SU-DHL-6 (cell line): ENCODE measurements around the gene AHR.

ENCODE experiments used
- H2AFZ ChIP-seq: fragments of 200-600 bp; sonication (generic); 2 replicates; pipeline ENCODE4 v1.6.1; 2014; ENCODE audit warnings: low read depth, mild to moderate bottlenecking, moderate library complexity, mixed read lengths, antibody characterized with exemption, low read length; ENCODE audit not compliant: severe bottlenecking
- H3F3A ChIP-seq: fragments of 200-600 bp; shearing (Covaris generic); 2 replicates; pipeline ENCODE4 v1.6.0; 2016; ENCODE audit warnings: antibody characterized with exemption, mild to moderate bottlenecking; ENCODE audit not compliant: insufficient read depth
- H3K27ac ChIP-seq: fragments of 200-600 bp; sonication (generic); 2 replicates; pipeline ENCODE4 v1.5.1; 2016; ENCODE audit warnings: low read depth, mild to moderate bottlenecking, low read length, moderate library complexity, mixed read lengths
- H3K27me3 ChIP-seq: fragments of 200-600 bp; sonication (generic), shearing (Covaris generic); 2 replicates; pipeline ENCODE4 v1.6.0; 2014; ENCODE audit warnings: mild to moderate bottlenecking, low read length
- H3K36me3 ChIP-seq: fragments of 200-600 bp; sonication (generic); 2 replicates; pipeline ENCODE4 v1.6.1; 2014; ENCODE audit warnings: mild to moderate bottlenecking, low read length, mixed read lengths
- H3K4me2 ChIP-seq: fragments of 300-600, 200-600 bp; shearing (Covaris generic), sonication (generic); 2 replicates; pipeline ENCODE4 v1.6.0; 2014; ENCODE audit warnings: low read length, low read depth, mild to moderate bottlenecking; ENCODE audit not compliant: poor library complexity, severe bottlenecking
- H3K4me3 ChIP-seq: fragments of 200-600 bp; sonication (generic); 2 replicates; pipeline ENCODE4 v1.5.1; 2014; ENCODE audit warnings: antibody characterized with exemption, low read length, mild to moderate bottlenecking, mixed read lengths; ENCODE audit not compliant: insufficient read depth, poor library complexity, severe bottlenecking
- H3K79me2 ChIP-seq: fragments of 200-600 bp; sonication (generic); 2 replicates; pipeline ENCODE4 v1.6.1; 2014; ENCODE audit warnings: mild to moderate bottlenecking, low read length, moderate library complexity; ENCODE audit not compliant: insufficient read depth
- H3K9ac ChIP-seq: fragments of 200-600 bp; sonication (generic); 2 replicates; pipeline ENCODE4 v1.7.0; 2014; ENCODE audit warnings: mild to moderate bottlenecking, low read length
- H3K9me2 ChIP-seq: fragments of 200-600 bp; sonication (generic); replicated peaks from 2 replicates; pipeline ENCODE4 v1.6.1; 2014; ENCODE audit warnings: low read length; ENCODE audit not compliant: insufficient read depth
- H3K9me3 ChIP-seq: fragments of 200-600 bp; sonication (generic); 2 replicates; pipeline ENCODE4 v1.6.1; 2014; ENCODE audit warnings: low read length, mixed read lengths; ENCODE audit not compliant: insufficient read depth
- H4K20me1 ChIP-seq: fragments of 200-600 bp; sonication (generic); 2 replicates; pipeline ENCODE4 v1.6.1; 2014; ENCODE audit warnings: low read depth, mild to moderate bottlenecking, antibody characterized with exemption, low read length, moderate library complexity, mixed read lengths
- CTCF ChIP-seq: fragments of 200-600 bp; sonication (generic); IDR thresholded peaks from one replicate; pipeline ENCODE4 v1.5.1; 2017; ENCODE audit warnings: antibody characterized with exemption, mild to moderate bottlenecking, low read length, moderate library complexity; ENCODE audit not compliant: insufficient read depth, poor library complexity, severe bottlenecking
- EZH2phosphoT487 ChIP-seq: fragments of 200-600 bp; sonication (generic), shearing (Covaris generic); conservative IDR thresholded peaks from 2 replicates; pipeline ENCODE4 v1.6.1; 2018; ENCODE audit warnings: mild to moderate bottlenecking, antibody characterized with exemption, low read length, moderate library complexity, mixed read lengths

AHR gene

GRCh38 chr7:17319164-17320101 lies 21.0 kb downstream of the AHR start:
- H3K79me2 ChIP-seq, result no peaks in the 10 kb centered on the region
- no peaks in the 10 kb centered on the region for H3K9me3 ChIP-seq
- no peak for TF ChIP-seq EZH2phosphoT487
- TF ChIP-seq CTCF, result no peak

GRCh38 chr7:17320102-17320497 lies 21.6 kb downstream of the AHR start:
- H3F3A ChIP-seq, result no peaks in the 10 kb centered on the region
- no peak overlapping the region for H3K4me2 ChIP-seq
- H4K20me1 ChIP-seq, result 0 out of 2 replicates have a peak, but pooled peaks cover 5% of the 10 kb centered on the region
- H3K9ac ChIP-seq, result no peak overlapping the region
- no peak overlapping the region for H3K4me3 ChIP-seq
- H2AFZ ChIP-seq, result no peak overlapping the region
- TF ChIP-seq CTCF (no peak), EZH2phosphoT487 (no peak)
- 0 out of 2 replicates have a peak, but pooled peaks cover 8% of the 10 kb centered on the region for H3K36me3 ChIP-seq
- no peaks in the 10 kb centered on the region for H3K9me2 ChIP-seq
- no peaks in the 10 kb centered on the region for H3K79me2 ChIP-seq
- no peaks in the 10 kb centered on the region for H3K9me3 ChIP-seq
- H3K27me3 ChIP-seq, result no peaks in the 10 kb centered on the region
- H3K27ac ChIP-seq, result no peak overlapping the region

More at GRCh38 chr7:17319164-17320101, 21.0 kb downstream of the AHR start:
- no peaks in the 10 kb centered on the region for H3F3A ChIP-seq
- H2AFZ ChIP-seq, result no peak overlapping the region
- H3K36me3 ChIP-seq, result peaks cover 13% of the 10 kb centered on the region; the same call in 1 of the 2 replicates
- H3K9me2 ChIP-seq, result no peaks in the 10 kb centered on the region
- no peaks in the 10 kb centered on the region for H3K27me3 ChIP-seq
- no peak overlapping the region for H3K4me3 ChIP-seq
- no peak overlapping the region for H3K27ac ChIP-seq
- no peak overlapping the region for H3K9ac ChIP-seq
- 0 out of 2 replicates have a peak, but pooled peaks cover 5% of the 10 kb centered on the region for H4K20me1 ChIP-seq
- H3K4me2 ChIP-seq, result no peak overlapping the region

- Histone ChIP-seq H3K79me2 (no peaks in the 10 kb centered on the region), H3K4me2 (no peak overlapping the region), H3K9me2 (no peaks in the 10 kb centered on the region), H3K36me3 (0 out of 2 replicates have a peak, but pooled peaks cover 8% of the 10 kb centered on the region), H3K27ac (no peak overlapping the region), H4K20me1 (0 out of 2 replicates have a peak, but pooled peaks cover 5% of the 10 kb centered on the region), H3K4me3 (no peak overlapping the region), H3K9ac (no peak overlapping the region), H3F3A (no peaks in the 10 kb centered on the region), H2AFZ (no peak overlapping the region), H3K9me3 (no peaks in the 10 kb centered on the region), H3K27me3 (no peaks in the 10 kb centered on the region)
- TF ChIP-seq CTCF (no peak), EZH2phosphoT487 (no peak)
These were observed 22.2 kb downstream of the AHR start for GRCh38 chr7:17320657-17321056.
